H54 (cell line): ENCODE data around the gene ABCC4.

Source experiments
- DNase-seq: peaks from one replicate; pipeline ENCODE4 v3.0.0; 2011; ENCODE audit warnings: low spot score, mixed read lengths; ENCODE audit not compliant: insufficient read length
- FAIRE-seq: peaks from 3 replicates; lab custom pipeline; 2011; peaks lifted over from hg19 to GRCh38; lab: Jason Lieb, UNC
- POLR2A ChIP-seq: IDR thresholded peaks from 2 replicates; pipeline ENCODE4 v1.6.1; 2011; ENCODE audit warnings: low read depth, mild to moderate bottlenecking, low read length

ABCC4 gene

GRCh38 chr13:95258619-95259194 lies 42.5 kb downstream of the ABCC4 start:
- FAIRE-seq: no peak
- no peak for TF ChIP-seq POLR2A
- DNase-seq: no peak

DNA sequence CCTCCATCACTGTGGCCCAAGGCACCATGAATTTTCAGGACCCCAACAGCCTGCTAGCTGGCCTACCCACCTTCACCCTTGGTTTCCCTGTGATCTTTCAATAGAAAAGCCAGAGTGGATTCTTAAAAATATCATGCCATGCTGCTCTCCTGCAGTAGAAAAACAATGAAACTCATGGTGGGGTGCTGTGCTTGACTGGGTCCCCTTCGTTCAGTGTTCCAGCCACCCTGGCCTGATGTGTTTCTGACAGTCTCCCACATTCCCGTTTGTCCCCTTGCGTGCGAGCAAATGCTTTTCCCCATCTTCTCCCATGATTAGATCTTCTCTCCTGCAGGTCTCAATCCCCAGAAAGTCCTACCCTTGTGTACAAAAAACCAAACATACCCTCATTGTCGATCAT lies 43.2 kb downstream of the ABCC4 start:
- FAIRE-seq: no peak
- no peak for DNase-seq
- no peak for TF ChIP-seq POLR2A

DNA sequence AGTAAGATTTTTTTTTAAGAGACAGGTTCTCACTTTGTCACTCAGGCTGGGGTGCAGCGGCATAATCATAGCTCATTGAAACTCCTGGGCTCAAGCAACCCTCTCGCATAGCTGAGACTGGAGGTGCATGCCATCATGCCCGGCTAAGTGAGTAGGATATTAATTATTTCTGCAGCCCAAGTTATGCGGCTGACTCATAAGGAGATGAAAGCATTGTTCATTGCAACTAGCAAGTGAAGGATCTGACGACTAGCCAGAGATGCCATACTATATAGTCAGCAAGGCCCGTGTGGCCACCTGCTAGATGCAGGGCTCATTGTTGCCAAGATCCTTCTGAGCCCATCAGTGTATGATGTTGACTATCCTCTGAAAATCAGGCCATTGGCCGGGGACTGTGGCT lies 45.2 kb downstream of the ABCC4 start:
- peak; percentile 100 for FAIRE-seq
- TF ChIP-seq POLR2A: no peak
- DNase-seq: peak; percentile 70

DNA sequence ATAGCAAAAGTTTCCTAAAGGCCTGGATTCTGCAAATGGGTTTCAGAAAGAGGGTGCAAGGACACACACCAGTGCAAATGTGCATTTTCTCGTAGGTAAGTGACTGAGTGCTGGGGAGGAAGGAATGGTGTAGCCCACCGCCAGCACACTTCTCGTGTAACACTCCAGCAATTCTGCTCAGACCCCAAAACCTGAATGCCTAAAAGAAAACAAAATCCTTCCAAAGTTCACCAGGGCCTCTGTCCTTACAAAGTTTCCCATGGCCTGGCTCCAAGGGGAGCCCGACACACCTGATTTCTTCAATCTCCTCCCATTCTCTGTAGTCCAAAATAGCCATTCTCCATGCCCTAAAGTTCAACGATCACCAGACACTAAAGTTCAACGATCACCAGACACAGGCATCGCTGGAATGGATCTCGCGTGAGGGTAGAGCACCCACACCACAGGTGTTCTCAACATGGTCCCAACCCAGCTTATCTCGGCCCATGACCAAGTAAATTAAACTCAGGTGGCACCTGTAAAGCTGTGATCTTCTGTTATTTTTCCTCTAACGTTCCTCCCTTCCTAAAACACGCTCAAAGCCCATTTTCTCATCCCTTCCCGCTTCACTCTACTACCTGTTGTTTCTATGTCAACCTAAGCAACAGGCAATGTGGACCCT lies 46.0 kb downstream of the ABCC4 start:
- FAIRE-seq: no peak
- no peak for TF ChIP-seq POLR2A
- DNase-seq: no peak

DNA sequence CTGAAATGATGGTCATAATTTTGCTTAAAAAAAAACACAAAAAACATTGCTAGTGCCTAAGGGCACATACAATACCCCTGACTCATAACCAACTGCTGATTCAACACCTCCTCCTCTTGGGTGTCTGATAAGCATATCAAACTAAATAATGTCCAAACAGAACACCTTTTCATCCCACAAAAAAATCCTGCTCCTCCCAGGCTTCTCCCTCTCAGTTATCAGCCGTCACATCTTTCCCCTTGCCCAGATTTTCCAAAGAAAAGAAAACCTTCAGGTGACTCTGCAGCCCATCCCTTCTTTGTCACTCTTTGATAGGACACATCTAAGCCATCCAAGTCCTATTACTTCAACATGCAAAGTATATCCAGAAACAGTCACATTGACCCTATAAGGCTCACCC lies 46.9 kb downstream of the ABCC4 start:
- FAIRE-seq (peak; percentile 70), DNase-seq (peak; percentile 35)
- TF ChIP-seq POLR2A: no peak

DNA sequence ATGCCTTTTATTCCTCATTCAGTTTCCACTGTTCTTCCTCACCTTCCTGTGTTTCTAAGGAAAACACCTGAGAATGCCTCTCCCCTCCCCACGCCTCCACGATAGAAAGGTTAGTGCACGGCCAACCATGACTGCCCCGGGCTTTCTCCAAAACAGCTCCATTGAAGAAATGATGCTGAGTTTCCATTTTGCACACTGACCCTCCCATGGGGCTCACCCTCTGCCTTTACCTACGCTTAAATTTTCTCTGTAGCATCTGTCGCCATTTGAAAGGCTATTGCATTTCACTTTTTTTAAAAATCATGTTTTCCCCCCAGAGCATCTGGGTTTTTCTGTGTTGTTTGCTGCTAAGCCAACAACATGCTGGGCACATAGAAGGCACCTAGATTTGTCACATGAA lies 48.2 kb downstream of the ABCC4 start:
- no peak for FAIRE-seq
- TF ChIP-seq POLR2A: no peak
- no peak for DNase-seq

DNA sequence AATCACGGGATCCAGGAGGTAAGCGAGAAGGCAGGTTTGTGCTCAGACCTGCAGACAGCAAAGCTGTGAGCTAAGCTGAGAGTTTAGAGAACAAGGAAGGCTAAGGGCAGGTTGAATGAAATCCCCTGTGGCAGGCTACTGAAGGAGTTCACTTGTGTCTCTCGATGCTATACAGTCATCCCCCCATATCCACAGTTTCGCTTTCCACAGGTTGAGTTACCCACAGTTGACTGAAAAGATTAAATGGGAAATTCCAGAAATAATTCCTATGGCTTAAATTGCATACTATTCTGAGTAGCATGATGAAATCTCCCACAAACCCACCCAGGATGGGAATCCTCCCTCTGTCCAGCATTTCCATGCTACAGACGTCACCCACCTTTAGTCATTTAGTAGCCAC lies 49.6 kb downstream of the ABCC4 start:
- no peak for TF ChIP-seq POLR2A
- FAIRE-seq: no peak
- no peak for DNase-seq

- no peak for TF ChIP-seq POLR2A
- DNase-seq: no peak
- no peak for FAIRE-seq
Measured at GRCh38 chr13:95250961-95251360, 50.3 kb downstream of the ABCC4 start.

DNA sequence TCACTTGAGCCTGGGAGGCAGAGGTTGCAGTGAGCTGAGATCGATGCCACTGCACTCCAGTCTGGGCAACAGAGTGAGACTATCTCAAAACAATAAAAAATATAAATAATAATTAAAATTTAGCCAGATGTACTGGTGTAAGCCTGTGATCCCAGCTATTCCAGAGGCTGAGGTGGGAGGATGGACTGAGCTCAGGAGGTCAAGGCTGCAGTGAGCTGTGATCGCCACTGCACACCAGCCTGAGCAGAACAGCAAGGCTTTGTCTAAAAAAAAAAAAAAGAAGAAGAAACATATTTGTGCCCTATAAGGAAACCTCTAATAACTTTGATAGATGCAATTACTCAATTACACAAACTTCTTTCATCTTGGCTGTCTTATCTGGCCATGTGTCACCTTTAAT lies 52.3 kb downstream of the ABCC4 start:
- FAIRE-seq (no peak), DNase-seq (no peak)
- TF ChIP-seq POLR2A: no peak

GRCh38 chr13:95247852-95248251 lies 53.4 kb downstream of the ABCC4 start:
- FAIRE-seq: no peak
- no peak for TF ChIP-seq POLR2A
- no peak for DNase-seq

- FAIRE-seq (no peak), DNase-seq (no peak)
- TF ChIP-seq POLR2A: no peak
Measured at GRCh38 chr13:95247171-95247570, 54.1 kb downstream of the ABCC4 start.

- no peak for TF ChIP-seq POLR2A
- DNase-seq: no peak
- FAIRE-seq: peak; percentile 33
Measured at GRCh38 chr13:95246292-95247082, 54.8 kb downstream of the ABCC4 start.

- TF ChIP-seq POLR2A: no peak
- no peak for FAIRE-seq
- no peak for DNase-seq
Measured at GRCh38 chr13:95245071-95245470, 56.2 kb downstream of the ABCC4 start.

- no peak for FAIRE-seq
Measured at GRCh38 chr13:95243207-95243606, 58.0 kb downstream of the ABCC4 start.

GRCh38 chr13:95241321-95241720 lies 59.9 kb downstream of the ABCC4 start:
- no peak for TF ChIP-seq POLR2A
- FAIRE-seq (no peak), DNase-seq (no peak)

More at GRCh38 chr13:95243207-95243606, 58.0 kb downstream of the ABCC4 start:
- TF ChIP-seq POLR2A: no peak
- DNase-seq: no peak
